Chondrocyte (in vitro differentiated cells): Measurements from ENCODE around the gene MTMR2. TPM values are rescaled to one million over a fixed set of nuclear protein-coding genes. Genes with fewer than 3 reads are reported as not detected.

ENCODE experiments used
- DNase-seq: peaks from one replicate; pipeline ENCODE4 v3.0.0; 2021; ENCODE audit warnings: mixed read lengths, low spot score
- H3K27ac Mint-ChIP-seq: one replicate; pipeline ENCODE4 v1.8.0; 2021; ENCODE audit warnings: mild to moderate bottlenecking, moderate library complexity, mixed read lengths; ENCODE audit not compliant: unreplicated experiment
- H3K27me3 Mint-ChIP-seq: 2 replicates; pipeline ENCODE4 v1.8.0; 2021; ENCODE audit warnings: low read depth, mixed read lengths
- H3K36me3 Mint-ChIP-seq: 2 replicates; pipeline ENCODE4 v1.8.0; 2021; ENCODE audit warnings: low read depth, mixed read lengths
- H3K4me1 Mint-ChIP-seq: 2 replicates; pipeline ENCODE4 v1.8.0; 2021; ENCODE audit warnings: low read depth, mild to moderate bottlenecking, mixed read lengths
- H3K4me3 Mint-ChIP-seq: one replicate; pipeline ENCODE4 v1.8.0; 2021; ENCODE audit warnings: mild to moderate bottlenecking, moderate library complexity, mixed read lengths; ENCODE audit not compliant: unreplicated experiment
- H3K9me3 Mint-ChIP-seq: 2 replicates; pipeline ENCODE4 v1.8.0; 2021; ENCODE audit warnings: low read depth, mixed read lengths
- total RNA-seq: library from RNA; stranded (reverse); gene quantifications from 3 replicates; pipeline ENCODE4 v1.2.1, GENCODE V29; 2021
- TF ChIP-seq, protein P1 (sequence below): fragments of 200-600 bp; sonication (generic); IDR thresholded peaks from 2 replicates; pipeline ENCODE4 v1.5.0; 2021; ENCODE audit warnings: antibody characterized with exemption, mild to moderate bottlenecking, moderate library complexity

Gene MTMR2
- total RNA-seq, 1 donor from 2014 or later, result 52.1 TPM

GRCh38 chr11:95788921-95789505, 134.9 kb downstream of the MTMR2 start:
- peaks cover 23% of the 10 kb centered on the region for H3K4me1 Mint-ChIP-seq
- H3K27me3 Mint-ChIP-seq, result no peaks in the 10 kb centered on the region
- peak overlapping the region; percentile 99 for H3K4me3 Mint-ChIP-seq
- H3K36me3 Mint-ChIP-seq, result peaks cover 3% of the 10 kb centered on the region
- H3K9me3 Mint-ChIP-seq, result no peaks in the 10 kb centered on the region
- H3K27ac Mint-ChIP-seq, result peak overlapping the region; percentile 100
- DNase-seq, result peak; percentile 95
- TF ChIP-seq, protein P1, sequence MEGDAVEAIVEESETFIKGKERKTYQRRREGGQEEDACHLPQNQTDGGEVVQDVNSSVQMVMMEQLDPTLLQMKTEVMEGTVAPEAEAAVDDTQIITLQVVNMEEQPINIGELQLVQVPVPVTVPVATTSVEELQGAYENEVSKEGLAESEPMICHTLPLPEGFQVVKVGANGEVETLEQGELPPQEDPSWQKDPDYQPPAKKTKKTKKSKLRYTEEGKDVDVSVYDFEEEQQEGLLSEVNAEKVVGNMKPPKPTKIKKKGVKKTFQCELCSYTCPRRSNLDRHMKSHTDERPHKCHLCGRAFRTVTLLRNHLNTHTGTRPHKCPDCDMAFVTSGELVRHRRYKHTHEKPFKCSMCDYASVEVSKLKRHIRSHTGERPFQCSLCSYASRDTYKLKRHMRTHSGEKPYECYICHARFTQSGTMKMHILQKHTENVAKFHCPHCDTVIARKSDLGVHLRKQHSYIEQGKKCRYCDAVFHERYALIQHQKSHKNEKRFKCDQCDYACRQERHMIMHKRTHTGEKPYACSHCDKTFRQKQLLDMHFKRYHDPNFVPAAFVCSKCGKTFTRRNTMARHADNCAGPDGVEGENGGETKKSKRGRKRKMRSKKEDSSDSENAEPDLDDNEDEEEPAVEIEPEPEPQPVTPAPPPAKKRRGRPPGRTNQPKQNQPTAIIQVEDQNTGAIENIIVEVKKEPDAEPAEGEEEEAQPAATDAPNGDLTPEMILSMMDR, result peak; percentile 74

Other genes starting within 250 kb of the MTMR2 start
- gene FAM76B, start 134.3 kb downstream of the MTMR2 start, total RNA-seq, result 16.5 to 22.5 TPM (median 19.5 TPM) in 3 replicates
- gene CEP57, start 133.6 kb downstream of the MTMR2 start, total RNA-seq, result 27.8 to 30.1 TPM (median 28.8 TPM) in 3 replicates